GM21529 (cell line): ENCODE data around the gene RBMS3.
"Not testable (repeated sequence)": the region's sequence is repeated elsewhere in the genome, so short reads cannot be mapped to it uniquely, and the experiment has no call there.

Source experiments
- ATAC-seq: cut with Tn5 transposase; IDR thresholded peaks from one replicate; pipeline ENCODE4 v1.9.1; 2021; ENCODE audit not compliant: unreplicated experiment

RBMS3 gene

DNA sequence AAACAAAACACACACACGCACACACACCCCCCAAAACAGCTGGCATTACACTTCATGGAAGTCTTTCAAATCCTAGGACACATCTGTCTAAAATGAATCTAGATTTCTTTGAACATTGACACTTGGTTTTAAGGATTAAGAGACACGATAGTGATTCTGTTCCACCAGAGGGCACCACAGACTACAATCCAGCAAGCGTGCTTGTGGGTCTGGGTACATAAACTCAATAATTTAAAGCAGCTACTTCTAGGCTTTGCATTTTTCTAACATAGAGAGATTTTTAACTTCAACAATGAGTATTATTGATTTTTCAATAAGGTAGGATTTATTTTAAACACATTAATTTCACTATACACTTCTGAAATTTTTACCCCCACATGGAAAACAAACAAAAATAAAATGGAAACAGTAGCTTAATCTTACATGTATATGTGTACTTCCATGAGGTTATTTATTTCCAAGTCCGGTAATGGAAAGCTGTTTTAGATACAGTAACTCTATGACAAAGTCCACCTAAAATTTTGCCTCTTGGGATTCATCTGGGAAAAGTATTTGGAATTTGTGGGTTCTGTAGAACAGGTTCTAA is 761.5 kb downstream of the RBMS3 start:
- ATAC-seq, result peak; percentile 52

GRCh38 chr3:30042916-30043555 is 762.2 kb downstream of the RBMS3 start:
- ATAC-seq, result no peak

GRCh38 chr3:30044515-30044914 is 763.6 kb downstream of the RBMS3 start:
- no peak for ATAC-seq

DNA sequence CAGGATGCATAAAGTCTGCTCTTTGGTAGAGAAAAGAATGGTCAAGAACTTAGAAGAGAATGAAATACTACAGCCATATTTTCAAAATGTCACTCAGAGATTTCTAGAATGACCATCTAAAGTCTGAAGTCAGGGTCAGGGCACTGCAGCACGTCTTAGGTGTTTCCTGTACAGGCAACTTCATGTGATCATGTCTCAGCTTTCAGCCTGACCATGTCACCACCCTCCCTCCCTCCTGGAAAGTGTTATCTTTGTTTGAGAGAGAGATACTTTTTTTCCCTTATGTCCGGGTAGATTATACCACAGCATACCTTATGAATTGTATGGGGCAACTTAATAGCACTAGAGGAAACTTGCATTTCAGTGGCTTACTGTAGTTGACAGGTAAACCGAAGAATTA is 767.6 kb downstream of the RBMS3 start:
- no peak for ATAC-seq

DNA sequence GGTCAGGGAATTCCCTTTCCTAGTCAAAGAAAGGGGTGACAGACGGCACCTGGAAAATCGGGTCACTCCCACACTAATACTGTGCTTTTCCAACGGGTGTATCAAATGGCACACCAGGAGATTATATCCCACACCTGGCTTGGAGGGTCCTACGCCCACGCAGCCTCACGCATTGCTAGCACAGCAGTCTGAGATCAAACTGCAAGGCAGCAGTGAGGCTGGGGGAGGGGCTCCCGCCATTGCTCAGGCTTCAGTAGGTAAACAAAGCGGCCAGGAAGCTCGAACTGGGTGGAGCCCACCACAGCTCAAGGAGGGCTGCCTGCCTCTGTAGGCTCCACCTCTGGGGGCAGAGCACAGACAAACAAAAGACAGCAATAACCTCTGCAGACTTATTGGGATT is 769.2 kb downstream of the RBMS3 start:
- not testable (repeated sequence) for ATAC-seq

DNA sequence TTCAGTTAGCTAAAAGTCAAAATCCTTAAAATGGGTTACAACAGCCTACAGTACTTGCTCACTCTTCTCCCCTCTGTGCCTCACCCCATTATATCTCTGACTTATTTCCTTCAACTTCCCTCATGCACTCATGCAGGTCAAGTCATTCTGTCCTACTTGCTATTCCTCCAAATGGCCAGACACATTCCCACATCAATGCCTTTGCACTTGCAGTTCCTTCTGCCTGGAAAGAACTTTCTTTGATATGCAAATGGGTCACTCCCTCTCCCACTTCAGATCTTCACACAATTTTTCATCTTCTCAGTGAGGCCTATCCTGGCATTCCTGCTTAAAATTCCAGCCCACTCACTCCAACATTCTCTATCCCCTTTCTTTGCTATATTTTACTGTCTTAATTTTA is 778.4 kb downstream of the RBMS3 start:
- no peak for ATAC-seq
